Stimulated activated naive CD8-positive, alpha-beta T cell treated with anti-CD3 and anti-CD28 coated beads, Interleukin-15, amount 100 ng/mL, for 72 hours (primary cell): ENCODE measurements around the gene CD302.
A peak's percentile ranks its signal among the peaks of the same experiment; 100 is the strongest.
"Not testable (repeated sequence)": the region's sequence is repeated elsewhere in the genome, so short reads cannot be mapped to it uniquely, and the experiment has no call there.

Experiments used
- ATAC-seq: fragments of 150-1000 bp; cut with Tn5 transposase; 2 replicates; pipeline ENCODE4 v1.10.0; 2021; ENCODE audit warnings: mild to moderate bottlenecking, moderate library complexity
- DNase-seq, 2 donors: peaks; one replicate each; pipeline ENCODE4 v3.0.0; 2021 to 2022
- H3K27ac Mint-ChIP-seq, 2 donors: one replicate each; pipeline ENCODE4 v1.8.0; 2022; ENCODE audit warnings: mild to moderate bottlenecking in 2 of 2, mixed read lengths in 2 of 2, moderate library complexity in 2 of 2
- H3K27me3 Mint-ChIP-seq: one replicate; pipeline ENCODE4 v1.8.0; 2022; ENCODE audit warnings: mixed read lengths
- H3K4me1 Mint-ChIP-seq: one replicate; pipeline ENCODE4 v1.8.0; 2022; ENCODE audit warnings: mild to moderate bottlenecking, mixed read lengths
- H3K4me3 Mint-ChIP-seq, 2 donors: one replicate each; pipeline ENCODE4 v1.8.0; 2022; ENCODE audit warnings: mild to moderate bottlenecking in 2 of 2, mixed read lengths in 2 of 2, moderate library complexity in 1 of 2
- H3K9me3 Mint-ChIP-seq, 2 donors: one replicate each; pipeline ENCODE4 v1.8.0; 2022; ENCODE audit warnings: mixed read lengths in 2 of 2

Gene CD302

GRCh38 chr2:159803235-159803962, 5.4 kb upstream of the CD302 start:
- Mint-ChIP-seq H3K9me3 (no peaks in the 10 kb centered on the region), H3K27ac (no peak overlapping the region), H3K27me3 (peaks cover 15% of the 10 kb centered on the region), H3K4me1 (peaks cover 5% of the 10 kb centered on the region), H3K4me3 (no peak overlapping the region)
- ATAC-seq (peak; percentile 56), DNase-seq (no peak)

- Mint-ChIP-seq H3K27me3 (peaks cover 20% of the 10 kb centered on the region), H3K9me3 (no peaks in the 10 kb centered on the region), H3K4me1 (peaks cover 9% of the 10 kb centered on the region), H3K27ac (no peak overlapping the region), H3K4me3 (no peak overlapping the region)
- ATAC-seq, result no peak
- no peak for DNase-seq
Measured at GRCh38 chr2:159802673-159803072, 4.7 kb upstream of the CD302 start.

GRCh38 chr2:159799833-159800232, 1.8 kb upstream of the CD302 start:
- peaks cover 33% of the 10 kb centered on the region for H3K27me3 Mint-ChIP-seq
- DNase-seq (no peak), ATAC-seq (no peak)
- H3K27ac Mint-ChIP-seq, result no peak overlapping the region
- no peaks in the 10 kb centered on the region for H3K9me3 Mint-ChIP-seq
- H3K4me3 Mint-ChIP-seq, result no peak overlapping the region
- H3K4me1 Mint-ChIP-seq, result peaks cover 14% of the 10 kb centered on the region

GRCh38 chr2:159798376-159798725, 343 bp upstream of the CD302 start:
- Mint-ChIP-seq H3K27ac (no peak overlapping the region), H3K9me3 (no peaks in the 10 kb centered on the region), H3K4me3 (peak overlapping the region; percentile 80 to 82), H3K27me3 (peaks cover 33% of the 10 kb centered on the region), H3K4me1 (peaks cover 14% of the 10 kb centered on the region)
- ATAC-seq, result peak; percentile 22
- no peak for DNase-seq

- Mint-ChIP-seq H3K27ac (peak overlapping the region in 1 of 2 donors; percentile 58), H3K9me3 (no peaks in the 10 kb centered on the region), H3K4me3 (peak overlapping the region; percentile 80 to 82), H3K4me1 (peaks cover 14% of the 10 kb centered on the region), H3K27me3 (peaks cover 33% of the 10 kb centered on the region)
- no peak for ATAC-seq
- DNase-seq, result no peak
Measured at GRCh38 chr2:159797225-159797542, 824 bp downstream of the CD302 start.

GRCh38 chr2:159795841-159796690, 1.9 kb downstream of the CD302 start:
- Mint-ChIP-seq H3K9me3 (no peaks in the 10 kb centered on the region), H3K27me3 (peaks cover 33% of the 10 kb centered on the region), H3K4me1 (peaks cover 14% of the 10 kb centered on the region), H3K27ac (no peak overlapping the region), H3K4me3 (no peak overlapping the region)
- no peak for ATAC-seq
- DNase-seq, result no peak

GRCh38 chr2:159793326-159793725, 4.7 kb downstream of the CD302 start:
- Mint-ChIP-seq H3K9me3 (no peaks in the 10 kb centered on the region), H3K4me3 (no peak overlapping the region), H3K27ac (no peak overlapping the region), H3K27me3 (peaks cover 17% of the 10 kb centered on the region), H3K4me1 (peaks cover 8% of the 10 kb centered on the region)
- ATAC-seq (no peak), DNase-seq (no peak)

- H3K27ac Mint-ChIP-seq, result no peak overlapping the region
- DNase-seq (no peak), ATAC-seq (no peak)
- no peaks in the 10 kb centered on the region for H3K9me3 Mint-ChIP-seq
- H3K4me1 Mint-ChIP-seq, result peaks cover 5% of the 10 kb centered on the region
- H3K27me3 Mint-ChIP-seq, result peaks cover 13% of the 10 kb centered on the region
- H3K4me3 Mint-ChIP-seq, result no peak overlapping the region
Measured at GRCh38 chr2:159792599-159792998, 5.4 kb downstream of the CD302 start.

GRCh38 chr2:159792036-159792435, 6.0 kb downstream of the CD302 start:
- ATAC-seq (peak; percentile 20), DNase-seq (no peak)
- Mint-ChIP-seq H3K27ac (no peak overlapping the region), H3K27me3 (peaks cover 7% of the 10 kb centered on the region), H3K4me1 (no peaks in the 10 kb centered on the region), H3K9me3 (no peaks in the 10 kb centered on the region), H3K4me3 (no peak overlapping the region)

- Mint-ChIP-seq H3K9me3 (no peaks in the 10 kb centered on the region), H3K4me3 (no peak overlapping the region), H3K27ac (no peak overlapping the region), H3K27me3 (no peaks in the 10 kb centered on the region), H3K4me1 (no peaks in the 10 kb centered on the region)
- DNase-seq, result no peak
- ATAC-seq, result no peak
Measured at GRCh38 chr2:159790323-159790722, 7.7 kb downstream of the CD302 start.

GRCh38 chr2:159788253-159788652, 9.8 kb downstream of the CD302 start:
- H3K27me3 Mint-ChIP-seq, result no peaks in the 10 kb centered on the region
- no peaks in the 10 kb centered on the region for H3K9me3 Mint-ChIP-seq
- no peaks in the 10 kb centered on the region for H3K4me1 Mint-ChIP-seq
- H3K4me3 Mint-ChIP-seq, result no peak overlapping the region
- H3K27ac Mint-ChIP-seq, result no peak overlapping the region
- ATAC-seq, result no peak
- DNase-seq, result no peak

- not testable (repeated sequence) for H3K4me1 Mint-ChIP-seq, H3K4me3 Mint-ChIP-seq, H3K9me3 Mint-ChIP-seq, DNase-seq, H3K27me3 Mint-ChIP-seq, ATAC-seq, H3K27ac Mint-ChIP-seq
Measured at GRCh38 chr2:159787647-159788046, 10.4 kb downstream of the CD302 start.

GRCh38 chr2:159786938-159787337, 11.1 kb downstream of the CD302 start:
- H3K4me1 Mint-ChIP-seq, result no peaks in the 10 kb centered on the region
- H3K9me3 Mint-ChIP-seq, result no peaks in the 10 kb centered on the region
- DNase-seq (no peak), ATAC-seq (no peak)
- H3K4me3 Mint-ChIP-seq, result no peak overlapping the region
- no peak overlapping the region for H3K27ac Mint-ChIP-seq
- no peaks in the 10 kb centered on the region for H3K27me3 Mint-ChIP-seq

GRCh38 chr2:159785195-159785594, 12.8 kb downstream of the CD302 start:
- ATAC-seq, result no peak
- H3K27me3 Mint-ChIP-seq, result no peaks in the 10 kb centered on the region
- no peak overlapping the region for H3K27ac Mint-ChIP-seq
- no peaks in the 10 kb centered on the region for H3K4me1 Mint-ChIP-seq
- no peak for DNase-seq
- H3K9me3 Mint-ChIP-seq, result no peaks in the 10 kb centered on the region
- no peak overlapping the region for H3K4me3 Mint-ChIP-seq

GRCh38 chr2:159784744-159785143, 13.3 kb downstream of the CD302 start:
- H3K9me3 Mint-ChIP-seq, H3K27me3 Mint-ChIP-seq, H3K27ac Mint-ChIP-seq, H3K4me3 Mint-ChIP-seq, DNase-seq, H3K4me1 Mint-ChIP-seq, ATAC-seq: not testable (repeated sequence)

- no peaks in the 10 kb centered on the region for H3K4me1 Mint-ChIP-seq
- H3K9me3 Mint-ChIP-seq, result no peaks in the 10 kb centered on the region
- ATAC-seq (no peak), DNase-seq (no peak)
- H3K27me3 Mint-ChIP-seq, result no peaks in the 10 kb centered on the region
- no peak overlapping the region for H3K27ac Mint-ChIP-seq
- no peak overlapping the region for H3K4me3 Mint-ChIP-seq
Measured at GRCh38 chr2:159783556-159783955, 14.5 kb downstream of the CD302 start.
